HG02970 (cell line): ENCODE results near the gene GNPTAB.
A peak's percentile ranks its signal among the peaks of the same experiment; 100 is the strongest.
"Not testable (repeated sequence)": the region's sequence is repeated elsewhere in the genome, so short reads cannot be mapped to it uniquely, and the experiment has no call there.

Experiments
- ATAC-seq: cut with Tn5 transposase; IDR thresholded peaks from one replicate; pipeline ENCODE4 v1.9.1; 2021; ENCODE audit warnings: mild to moderate bottlenecking, moderate library complexity, moderate number of reproducible peaks; ENCODE audit not compliant: unreplicated experiment, low FRiP score

The GNPTAB gene

DNA sequence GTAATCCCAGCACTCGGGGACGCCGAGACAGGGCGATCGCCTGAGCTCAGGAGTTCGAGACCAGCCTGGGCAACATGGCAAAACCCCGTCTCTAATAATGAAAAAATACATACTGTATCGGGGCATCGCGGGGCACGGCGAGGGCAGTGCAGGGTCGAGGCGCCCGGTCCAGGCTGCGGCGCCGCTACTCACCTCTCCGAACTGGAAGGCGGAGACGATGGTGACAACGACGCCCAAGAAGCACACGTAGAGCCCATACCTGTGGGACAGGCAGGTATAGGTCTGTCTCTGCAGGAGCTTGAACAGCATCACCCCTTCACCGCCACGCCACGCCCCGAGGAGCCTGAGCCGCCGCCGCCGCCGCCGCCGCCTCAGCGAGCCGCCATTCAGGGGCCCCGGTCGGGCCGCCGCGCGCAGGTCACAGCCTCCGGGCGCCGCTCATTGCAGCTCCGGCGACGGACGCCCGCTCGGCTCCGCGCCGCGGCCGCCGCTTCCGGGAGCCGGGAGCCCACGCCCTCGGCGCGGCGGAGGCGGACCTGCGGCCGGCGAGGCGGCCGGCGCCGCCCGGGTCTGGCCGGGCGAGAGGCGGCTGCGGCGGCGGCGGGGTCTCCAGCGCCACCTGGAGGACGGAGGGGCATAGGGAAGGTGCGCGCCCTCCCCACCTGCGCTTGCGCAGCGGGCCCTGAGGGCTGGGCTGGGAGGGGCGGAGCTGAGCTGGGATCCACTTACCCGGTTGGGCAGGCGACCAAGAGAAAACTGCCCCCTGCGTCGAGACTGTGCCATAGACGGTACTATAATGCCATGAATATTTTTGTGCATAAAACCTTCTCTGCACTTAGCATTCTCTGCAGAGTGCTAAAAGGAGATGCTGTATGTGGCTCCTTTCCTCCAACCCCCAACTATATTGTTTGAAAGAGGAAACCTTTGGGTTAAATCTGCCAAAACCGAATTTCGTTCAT is at the start of gene GNPTAB:
Gene GNPTAB (minus strand): TSS at position 593 of the 959 bp plus-strand sequence. CDS start 284 bp downstream, at position 309.
- peak; percentile 93 for ATAC-seq

DNA sequence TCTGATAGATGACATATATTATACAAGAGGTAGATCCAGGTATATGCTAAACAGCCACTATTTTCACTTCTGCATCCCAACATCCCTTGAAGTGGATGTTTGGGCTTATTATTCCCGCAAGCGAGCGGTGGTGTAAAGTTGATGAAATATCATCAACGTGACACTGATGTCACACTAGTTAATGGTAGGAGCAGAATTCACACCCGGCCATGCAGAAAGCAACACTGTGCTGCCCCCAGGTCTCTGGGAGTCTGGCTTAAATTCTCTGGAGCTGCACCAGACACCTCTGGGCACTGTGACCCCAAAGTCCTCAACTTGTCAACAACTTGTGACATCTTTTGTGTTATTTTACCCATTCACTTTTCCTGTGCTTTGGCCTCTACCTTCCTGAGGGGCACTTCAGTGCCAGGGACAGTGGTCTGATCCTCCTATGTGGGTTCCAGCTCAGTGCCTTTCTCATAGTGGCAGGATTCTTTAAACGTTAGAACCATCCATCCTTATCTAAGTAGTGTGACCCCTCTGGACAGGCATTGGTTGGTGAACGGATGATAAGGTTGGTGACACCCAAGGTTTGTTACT is 47.6 kb upstream of the GNPTAB start:
- no peak for ATAC-seq

DNA sequence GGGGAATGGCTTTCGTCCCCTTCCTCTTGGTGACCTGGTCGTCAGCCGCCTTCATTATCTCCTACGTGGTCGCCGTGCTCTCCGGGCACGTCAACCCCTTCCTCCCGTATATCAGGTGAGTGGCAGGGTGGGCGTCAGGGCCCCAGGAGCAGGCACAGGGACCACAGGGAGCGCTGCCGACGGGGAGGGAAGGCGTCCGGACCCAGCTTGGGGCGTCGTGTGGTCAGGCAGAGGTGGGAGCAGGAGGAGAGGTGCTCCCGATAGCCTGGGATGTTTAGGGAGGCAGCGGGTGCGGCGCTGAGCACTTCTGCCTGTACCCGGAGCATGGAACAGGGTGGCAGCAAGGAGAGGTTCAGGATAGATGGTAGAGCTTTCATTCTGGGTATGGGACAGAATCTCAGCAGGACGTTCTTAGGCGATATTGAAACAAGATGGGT is 47.1 kb upstream of the GNPTAB start:
- ATAC-seq, result no peak

DNA sequence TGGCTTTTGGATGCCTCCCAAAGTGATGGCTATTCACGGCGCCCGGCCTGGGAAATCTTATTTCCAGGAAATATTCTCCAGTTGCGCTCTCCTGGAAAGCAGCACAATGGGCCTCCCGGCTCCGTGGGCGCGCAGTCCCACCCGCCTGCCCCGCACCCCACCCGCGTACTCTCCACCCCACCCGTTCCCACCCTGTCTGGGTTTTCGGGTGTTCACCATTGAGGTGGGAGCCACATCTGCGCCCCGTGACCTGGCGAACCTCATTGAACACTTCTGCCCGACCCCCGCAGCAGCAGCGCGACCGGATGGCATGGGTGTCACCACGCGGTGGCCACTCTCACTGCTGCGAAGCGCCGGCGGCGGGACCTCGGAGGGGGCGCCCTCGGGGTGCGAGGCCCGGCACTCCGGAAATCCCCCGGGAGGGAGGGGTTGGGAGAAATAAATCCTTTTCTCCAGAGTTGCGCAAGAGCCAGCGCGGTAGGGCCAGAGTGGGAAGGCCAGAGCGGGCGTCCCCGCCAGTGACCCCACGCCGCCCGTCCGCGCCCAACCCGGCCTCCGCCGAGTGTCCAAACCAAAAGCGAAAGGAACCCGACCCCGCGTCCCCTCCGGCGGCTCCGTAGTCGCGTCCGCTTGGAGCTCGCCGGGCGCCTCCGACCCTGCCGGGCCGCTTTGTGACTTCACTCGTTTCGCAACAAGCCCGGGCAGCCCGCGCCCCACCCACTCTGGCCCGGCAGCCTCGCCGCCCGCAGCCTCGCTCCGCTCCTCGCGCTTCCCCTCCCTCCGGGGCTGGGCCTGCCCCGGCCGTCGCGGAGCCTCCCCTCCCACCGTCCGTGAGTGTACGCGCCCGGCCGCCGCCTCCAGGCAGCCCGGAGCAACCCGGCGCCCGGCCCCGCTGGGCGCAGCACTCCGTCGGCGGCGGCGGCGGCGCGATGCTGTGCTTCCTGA is 46.4 kb upstream of the GNPTAB start, which contains the start of gene DRAM1:
Gene DRAM1 (plus strand): TSS at position 720 of the 945 bp plus-strand sequence. CDS start 210 bp downstream, at position 930.
- ATAC-seq, result peak; percentile 84

DNA sequence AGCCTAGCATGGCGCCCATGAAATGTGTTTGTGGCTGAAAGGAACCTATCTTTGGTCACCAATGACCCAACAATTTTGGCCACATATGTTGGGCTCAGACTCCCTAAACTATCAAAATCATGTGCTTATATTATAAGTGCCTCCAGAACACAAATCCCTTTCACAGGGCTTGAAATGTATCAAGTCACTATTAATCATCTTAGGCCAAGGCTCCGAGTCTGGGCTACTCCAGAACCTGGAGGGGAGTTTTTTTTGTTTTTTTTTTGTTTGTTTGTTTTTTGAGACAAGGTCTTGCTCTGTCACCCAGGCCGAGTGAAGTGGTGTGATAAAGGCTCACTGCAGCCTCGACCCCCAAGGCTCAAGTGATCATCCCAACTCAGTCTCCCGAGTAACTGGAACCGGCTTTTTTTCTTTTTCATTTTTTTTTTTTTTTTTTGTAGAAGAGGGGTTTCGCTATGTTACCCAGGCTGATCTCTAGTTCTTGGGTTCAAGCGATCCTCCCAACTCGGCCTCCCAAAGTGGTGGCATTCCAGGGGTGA is 45.6 kb upstream of the GNPTAB start:
- no peak for ATAC-seq

DNA sequence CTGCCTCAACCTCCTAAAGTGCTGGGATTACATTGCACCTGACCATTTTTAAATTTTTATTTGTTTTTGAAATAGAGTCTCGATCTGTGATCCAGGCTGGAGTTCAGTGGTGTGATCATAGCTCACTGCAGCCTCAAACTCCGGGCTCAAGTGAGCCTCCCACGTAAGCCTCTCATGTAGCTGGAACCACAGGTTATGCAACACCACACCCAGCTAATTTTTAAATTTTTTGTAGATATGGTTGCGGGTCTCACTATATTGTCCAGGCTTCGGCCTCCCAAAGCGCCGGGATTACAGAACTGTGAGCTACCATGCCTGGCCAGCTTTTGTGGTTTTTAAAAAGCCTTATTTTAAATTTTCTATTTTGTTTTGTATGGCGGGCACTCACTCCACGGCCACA is 44.4 kb upstream of the GNPTAB start:
- no peak for ATAC-seq

DNA sequence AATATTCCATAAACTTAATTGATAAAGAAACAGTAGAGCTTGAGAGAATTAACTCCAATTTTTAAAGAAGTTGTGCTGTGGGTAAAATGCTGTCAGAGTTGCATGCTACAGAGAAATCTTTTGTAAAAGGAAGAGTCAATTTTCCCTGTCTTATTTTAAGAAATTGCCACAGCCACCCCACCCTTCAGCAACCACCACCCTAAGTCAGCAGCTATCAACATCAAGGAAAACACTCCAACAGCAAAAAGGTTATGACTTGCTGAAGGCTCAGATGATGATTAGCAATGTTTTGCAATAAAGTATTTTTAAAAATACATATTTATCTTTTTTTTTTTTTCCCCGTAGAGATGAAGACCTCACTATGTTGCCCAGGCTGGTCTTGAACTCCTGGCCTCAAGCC is 40.2 kb upstream of the GNPTAB start:
- ATAC-seq, result no peak

DNA sequence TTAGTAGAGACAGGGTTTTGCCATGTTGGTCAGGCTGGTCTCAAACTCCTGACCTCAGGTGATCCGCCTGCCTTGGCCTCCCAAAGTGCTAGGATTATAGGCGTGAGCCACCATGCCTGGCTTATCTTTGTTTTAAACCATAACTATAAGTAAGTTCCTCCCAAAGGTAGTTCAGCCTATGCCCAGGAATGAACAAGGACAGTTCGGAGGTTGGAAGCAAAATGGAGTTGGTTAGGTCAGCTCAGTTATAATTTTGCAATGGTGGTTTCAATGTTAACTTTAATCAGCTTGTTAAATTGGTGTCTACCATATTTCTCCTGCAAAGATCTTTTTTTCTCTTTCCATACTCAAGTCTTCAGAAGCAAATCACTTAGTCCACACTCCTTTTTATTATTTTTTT is 36.9 kb upstream of the GNPTAB start:
- not testable (repeated sequence) for ATAC-seq

DNA sequence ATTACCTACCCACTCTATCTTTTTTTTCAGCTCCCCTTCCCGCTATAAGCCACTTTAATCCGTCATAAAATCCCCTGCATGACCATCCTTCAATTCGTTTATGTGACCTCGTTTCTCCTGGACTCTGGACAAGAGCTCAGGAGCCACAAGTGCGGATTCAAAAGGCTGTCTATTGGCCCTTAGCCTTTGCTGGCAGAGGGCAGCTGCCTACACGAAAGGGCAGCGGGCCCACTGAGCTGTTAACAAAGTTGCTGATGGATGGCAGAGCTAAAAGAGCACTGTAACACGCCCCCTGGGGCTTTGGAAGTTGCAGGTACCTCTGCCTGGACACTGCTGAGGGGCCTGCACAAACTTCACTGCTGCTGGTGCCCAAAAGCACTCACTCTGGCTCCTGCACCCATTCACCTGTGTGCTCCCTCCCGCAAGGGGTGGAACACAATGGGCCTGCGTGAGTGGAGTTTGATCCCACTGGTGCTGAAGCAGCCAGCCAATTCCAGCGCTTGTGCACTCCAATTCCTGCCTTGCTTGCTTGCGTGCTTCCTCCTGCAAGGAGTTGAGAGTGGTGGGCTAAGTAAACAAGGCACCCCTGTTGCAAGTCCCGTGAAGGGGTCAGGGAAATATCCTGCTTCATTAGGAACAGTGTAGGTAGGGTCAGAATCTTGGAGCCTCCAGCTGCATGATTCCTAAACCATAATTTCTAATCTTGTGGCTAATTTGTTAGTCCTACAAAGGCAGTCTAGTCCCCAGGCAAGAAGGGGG is 36.0 kb upstream of the GNPTAB start:
- ATAC-seq, result no peak

DNA sequence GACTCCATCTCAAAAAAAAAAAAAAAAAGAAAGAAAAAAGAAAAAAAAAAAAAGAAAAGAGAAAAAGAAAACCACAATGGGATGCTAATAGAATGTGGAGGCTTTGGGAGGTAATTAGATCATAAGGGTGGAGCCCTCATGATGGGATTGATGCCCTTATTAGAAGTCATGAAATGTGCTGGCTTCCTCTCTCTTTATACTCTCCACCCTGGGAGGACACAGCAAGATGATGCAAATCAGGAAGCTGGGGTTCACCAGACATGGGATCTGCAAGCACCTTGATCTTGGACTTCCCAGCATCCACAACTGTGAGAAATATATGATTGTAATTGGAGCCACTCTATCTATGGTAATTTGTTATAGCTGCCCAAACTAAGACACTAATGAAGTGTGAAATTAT is 33.2 kb upstream of the GNPTAB start:
- no peak for ATAC-seq

DNA sequence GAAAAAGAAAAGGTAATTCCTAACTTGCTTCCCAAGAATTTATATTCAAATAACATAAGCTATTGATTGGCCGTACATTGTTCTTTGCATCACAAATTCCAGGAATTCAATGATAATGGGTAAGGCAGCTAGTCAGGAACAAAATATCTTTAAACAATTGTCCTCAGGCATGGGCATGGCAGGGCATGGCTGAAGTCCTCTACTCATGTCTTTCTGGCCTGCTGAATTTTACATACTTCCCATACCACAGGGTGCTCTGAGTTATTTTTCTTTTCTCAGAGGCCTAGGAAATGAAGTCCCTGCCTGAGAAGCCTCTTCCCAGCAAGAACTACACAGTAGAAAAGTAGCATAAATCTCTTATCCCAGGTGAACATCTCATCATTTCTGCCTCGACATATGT is 31.5 kb upstream of the GNPTAB start:
- no peak for ATAC-seq

DNA sequence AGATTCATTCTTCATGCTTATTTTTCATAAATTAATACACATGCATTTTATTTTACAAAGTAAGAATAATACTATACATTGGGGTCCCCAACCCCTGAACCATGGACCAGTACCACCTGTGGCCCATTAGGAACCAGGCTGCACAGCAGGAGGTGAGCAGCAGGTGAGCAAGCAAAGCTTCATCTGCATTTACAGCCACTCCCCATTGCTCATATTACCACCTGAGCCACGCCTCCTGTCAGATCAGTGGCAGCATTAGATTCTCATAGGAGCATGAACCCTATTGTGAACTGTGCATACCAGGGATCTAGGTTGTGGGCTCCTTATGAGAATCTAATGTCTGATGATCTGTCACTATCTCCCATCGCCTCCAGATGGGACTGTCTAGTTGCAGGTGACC is 30.9 kb upstream of the GNPTAB start:
- ATAC-seq, result not testable (repeated sequence)

DNA sequence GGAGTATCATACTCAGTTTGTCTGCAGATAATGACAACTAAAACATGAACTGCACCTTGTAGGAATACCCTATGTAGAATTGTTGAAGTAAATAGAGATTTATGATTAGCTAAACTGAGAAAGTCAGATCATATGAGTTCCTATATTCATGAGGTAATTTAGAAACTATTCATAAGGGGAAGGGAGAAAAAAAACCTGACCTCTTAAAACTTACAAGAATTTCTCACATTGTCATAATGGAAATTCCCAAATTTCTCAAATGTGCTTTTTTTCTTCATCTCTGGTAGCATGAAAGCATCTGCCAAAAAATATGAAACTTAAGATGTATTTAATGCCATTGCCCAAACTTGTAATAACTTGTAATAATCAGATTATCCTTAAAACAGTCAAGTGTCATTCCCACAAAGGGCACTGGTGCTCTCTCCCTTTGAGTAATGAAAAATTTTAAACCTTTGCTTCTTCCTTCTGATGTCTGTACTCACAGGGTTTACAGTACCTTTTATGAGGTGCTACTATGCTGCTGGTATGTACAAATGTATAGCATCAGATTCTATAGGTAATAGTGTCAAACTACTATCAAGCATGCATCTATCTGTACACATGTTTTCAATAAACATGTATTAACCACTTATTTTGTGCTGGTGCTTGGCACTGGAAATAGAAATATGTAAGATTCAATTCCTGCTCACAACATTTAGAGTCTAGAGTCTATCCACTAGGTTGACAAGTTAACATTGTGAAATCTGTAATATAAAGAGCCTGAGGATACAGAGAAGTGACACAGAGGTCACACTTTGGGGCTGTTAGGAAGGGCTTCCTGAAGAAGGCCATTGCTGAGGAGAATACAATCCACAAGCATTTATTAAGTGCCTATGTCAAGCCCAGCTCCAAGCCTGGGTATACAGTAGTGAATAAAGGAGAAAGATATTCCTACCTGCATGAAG is 29.2 kb upstream of the GNPTAB start:
- no peak for ATAC-seq

DNA sequence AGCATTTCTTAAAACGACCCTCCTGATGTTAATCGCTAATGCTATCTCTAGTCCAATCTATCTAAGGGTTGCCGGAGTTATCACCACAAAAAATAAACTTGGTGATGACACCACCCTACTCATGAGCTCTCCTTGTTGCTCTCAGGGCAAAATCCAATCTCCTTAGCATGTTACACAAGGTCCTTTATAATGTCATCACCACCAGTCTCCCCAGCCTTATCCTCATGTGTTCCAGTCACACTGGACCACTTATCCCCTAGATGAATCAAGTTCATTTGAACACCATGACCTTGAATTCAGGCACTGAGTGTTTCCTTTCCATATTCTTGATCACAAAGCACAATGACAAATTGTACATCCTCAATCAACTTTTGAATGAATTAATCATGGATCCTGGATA is 27.6 kb upstream of the GNPTAB start:
- ATAC-seq, result no peak

DNA sequence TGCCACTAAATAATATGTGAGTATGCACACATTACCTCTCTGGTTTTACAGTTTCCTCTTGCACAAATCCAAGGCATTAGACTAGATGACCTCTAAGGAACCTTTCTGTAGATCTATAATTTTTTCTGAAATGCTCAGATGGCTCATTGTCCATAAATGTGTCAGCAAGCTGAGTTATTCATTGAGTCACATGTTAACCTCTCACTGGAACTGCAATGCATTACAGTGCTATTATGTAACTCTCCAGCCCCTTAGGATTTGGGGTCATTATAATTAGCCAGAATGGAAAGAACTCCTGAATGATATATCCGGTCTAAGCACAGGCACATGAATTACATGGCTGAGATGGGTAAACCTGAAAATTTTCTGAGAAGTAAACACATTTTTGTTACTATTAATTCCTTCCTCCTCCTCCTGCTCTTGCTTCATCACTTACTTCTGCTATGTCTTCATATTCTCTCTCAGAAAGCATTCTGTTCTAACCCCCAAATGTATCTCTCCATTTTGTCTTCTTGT is 26.3 kb upstream of the GNPTAB start:
- ATAC-seq, result no peak

DNA sequence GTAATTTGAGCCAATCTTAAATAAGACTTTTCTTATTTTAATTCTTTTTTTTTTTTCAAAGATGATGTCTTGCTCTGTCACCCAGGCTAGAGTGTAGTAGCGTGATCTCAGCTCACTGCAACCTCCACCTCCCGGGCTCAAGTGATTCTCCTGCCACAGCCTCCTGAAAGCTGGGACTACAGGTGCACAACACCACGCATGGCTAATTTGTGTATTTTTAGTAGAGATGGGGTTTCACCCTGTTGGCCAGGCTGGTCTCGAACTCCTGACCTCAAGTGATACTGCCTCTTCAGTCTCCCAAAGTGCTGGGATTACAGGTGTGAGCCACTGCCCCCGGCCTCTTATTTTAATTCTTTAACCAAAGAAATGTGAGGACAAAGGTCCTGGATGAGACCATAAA is 25.9 kb upstream of the GNPTAB start:
- not testable (repeated sequence) for ATAC-seq

DNA sequence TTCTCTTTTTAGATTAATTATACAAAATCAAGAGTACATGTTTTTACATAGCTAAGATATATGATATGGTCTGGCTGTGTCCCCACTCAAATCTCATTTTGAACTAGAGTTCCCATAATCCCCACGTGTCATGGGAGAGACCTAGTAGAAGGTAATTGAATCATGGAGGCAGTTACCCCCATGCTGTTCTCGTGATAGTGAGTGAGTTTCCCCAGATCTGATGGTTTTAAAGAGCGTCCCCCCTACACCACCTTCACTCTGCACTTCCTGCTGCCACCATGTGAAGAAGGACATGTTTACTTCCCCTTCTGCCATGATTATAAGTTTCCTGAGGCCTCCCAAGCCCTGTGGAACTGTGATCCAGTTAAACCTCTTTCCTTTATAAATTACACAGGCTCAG is 25.2 kb upstream of the GNPTAB start:
- no peak for ATAC-seq

DNA sequence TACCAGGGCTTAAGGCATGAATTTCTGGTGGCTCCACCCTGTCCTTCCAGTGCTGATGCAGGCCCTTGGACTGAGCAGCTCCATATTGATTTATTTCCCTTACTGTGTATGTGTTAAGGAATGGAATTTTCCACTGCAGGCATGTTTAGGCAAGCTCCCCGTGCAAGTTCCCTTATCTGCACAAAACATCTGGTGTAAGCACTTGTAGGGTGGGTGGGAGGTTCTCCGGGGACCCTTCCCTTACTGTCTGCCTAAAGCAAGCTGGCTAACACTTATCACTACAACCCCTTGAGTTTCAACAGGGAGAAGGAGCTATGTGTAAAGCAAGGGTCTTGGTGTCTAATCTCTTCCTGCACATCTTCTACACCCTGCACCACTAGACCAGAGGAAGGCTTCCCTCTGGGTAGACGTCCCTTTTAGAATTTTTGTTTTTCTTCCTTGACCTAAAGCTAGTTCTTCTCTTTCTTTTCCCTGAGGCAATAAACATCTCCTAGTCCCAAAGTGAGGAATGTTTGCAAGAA is 24.7 kb upstream of the GNPTAB start:
- ATAC-seq, result no peak
